PC-3 (cell line): ENCODE results near the gene SHROOM3. TPM values are rescaled to one million over a fixed set of nuclear protein-coding genes. Genes with fewer than 3 reads are reported as not detected.

Experiments
- ATAC-seq: fragments of 200-7000 bp; cut with Tn5 transposase; 2 replicates; pipeline ENCODE4 v1.9.1; 2020; ENCODE audit warnings: mild to moderate bottlenecking, moderate library complexity
- BruUV-seq: library from RNA; stranded (reverse); fragments of 400-500 nt; replicated peaks from 2 replicates; lab custom pipeline; 2021; lab: Mats Ljungman, UMichigan
- CTCF ChIA-PET: fragments of 300-600 bp; sonication (Branson Sonifier 250); formaldehyde crosslinking; loops from one replicate; lab custom pipeline; 2022; ENCODE audit warnings: antibody characterized with exemption; lab: Charles Lee
- POLR2A ChIA-PET: fragments of 300-600 bp; sonication (Branson Sonifier 250); formaldehyde crosslinking; loops from one replicate; lab custom pipeline; 2022; ENCODE audit warnings: antibody characterized with exemption; ENCODE audit not compliant: unreplicated experiment; lab: Charles Lee
- DNase-seq: peaks from one replicate; pipeline ENCODE4 v3.0.0-alpha.2; 2015
- H2AFZ ChIP-seq: fragments of 300-600 bp; sonication (generic); 2 replicates; pipeline ENCODE4 v1.6.0; 2016; ENCODE audit warnings: antibody characterized with exemption, low read length
- H3F3A ChIP-seq: fragments of 300-600 bp; sonication (generic); one replicate; pipeline ENCODE4 v1.6.0; 2017; ENCODE audit warnings: antibody characterized with exemption, low read length, control low read depth, mild to moderate bottlenecking; ENCODE audit not compliant: unreplicated experiment
- H3K27ac ChIP-seq: fragments of 300-600 bp; sonication (generic); 2 replicates; pipeline ENCODE4 v1.5.1; 2016; ENCODE audit warnings: mild to moderate bottlenecking, low read length
- H3K27me3 ChIP-seq: fragments of 300-600 bp; sonication (generic); 2 replicates; pipeline ENCODE4 v1.6.1; 2016; ENCODE audit warnings: low read length, mixed read lengths
- H3K36me3 ChIP-seq: fragments of 300-600 bp; sonication (generic); 2 replicates; pipeline ENCODE4 v1.6.1; 2016; ENCODE audit warnings: low read depth, mixed run types, low read length, mixed read lengths
- H3K4me1 ChIP-seq: fragments of 300-600 bp; sonication (generic); 2 replicates; pipeline ENCODE4 v1.5.1; 2016; ENCODE audit warnings: low read length; ENCODE audit not compliant: insufficient read depth
- H3K4me2 ChIP-seq: fragments of 300-600 bp; sonication (generic); 2 replicates; pipeline ENCODE4 v1.6.0; 2016; ENCODE audit warnings: low read length
- H3K4me3 ChIP-seq: fragments of 300-600 bp; sonication (generic); 2 replicates; pipeline ENCODE4 v1.5.1; 2016; ENCODE audit warnings: mild to moderate bottlenecking, low read length, mixed read lengths
- H3K79me2 ChIP-seq: fragments of 300-600 bp; sonication (generic); 2 replicates; pipeline ENCODE4 v1.6.1; 2017; ENCODE audit warnings: low read length, mixed read lengths
- H3K9ac ChIP-seq: fragments of 300-600 bp; sonication (generic); 2 replicates; pipeline ENCODE4 v1.6.0; 2016; ENCODE audit warnings: mild to moderate bottlenecking, low read length
- H3K9me2 ChIP-seq: fragments of 300-600 bp; sonication (generic); replicated peaks from 2 replicates; pipeline ENCODE4 v1.6.1; 2016; ENCODE audit warnings: mixed run types, low read length, mixed read lengths
- H3K9me3 ChIP-seq: fragments of 300-600 bp; sonication (generic); 2 replicates; pipeline ENCODE4 v1.6.1; 2016; ENCODE audit warnings: low read length, mixed read lengths
- H4K20me1 ChIP-seq: fragments of 300-600 bp; sonication (generic); 2 replicates; pipeline ENCODE4 v1.6.1; 2016; ENCODE audit warnings: low read length, mixed read lengths
- CTCF ChIP-seq: fragments of 300-600 bp; sonication (generic); conservative IDR thresholded peaks from 2 replicates; pipeline ENCODE4 v1.5.1; 2017; ENCODE audit warnings: antibody characterized with exemption, low read depth, mild to moderate bottlenecking, low read length
- EZH2 ChIP-seq: fragments of 300-600 bp; sonication (generic); IDR thresholded peaks from one replicate; pipeline ENCODE4 v1.6.1; 2017; ENCODE audit warnings: antibody characterized with exemption, mild to moderate bottlenecking, low read length; ENCODE audit not compliant: unreplicated experiment
- EZH2phosphoT487 ChIP-seq: fragments of 300-600 bp; sonication (generic); IDR thresholded peaks from 2 replicates; pipeline ENCODE4 v1.6.1; 2018; ENCODE audit warnings: mild to moderate bottlenecking, antibody characterized with exemption, low read length, borderline replicate concordance
- intact Hi-C: fragments of 100-400 bp; cut with micrococcal nuclease; formaldehyde crosslinking; loops from 2 replicates; pipeline ENCODE4 v1.9.0; 2023
- total RNA-seq: library from RNA; depleted of rRNA; stranded (reverse); fragments of >200 nt; gene quantifications from 2 replicates; pipeline ENCODE4 v1.2.3, GENCODE V29; 2014

Gene SHROOM3
- total RNA-seq, 1 experiment from 2014 or later: 27.8 TPM

- no peaks in the 10 kb centered on the region for H3K36me3 ChIP-seq
- no peak for DNase-seq
- H3K79me2 ChIP-seq: no peaks in the 10 kb centered on the region
- no peaks in the 10 kb centered on the region for H3K9me3 ChIP-seq
- H3K9ac ChIP-seq: no peak overlapping the region
- H3K27ac ChIP-seq: no peak overlapping the region
- no peaks in the 10 kb centered on the region for H3K27me3 ChIP-seq
- intact Hi-C loops: no loop called here
- no peaks in the 10 kb centered on the region for H3K9me2 ChIP-seq
- no peak overlapping the region for H3K4me2 ChIP-seq
- H2AFZ ChIP-seq: no peak overlapping the region
- H3K4me3 ChIP-seq: no peak overlapping the region
- POLR2A ChIA-PET: interaction anchor here (0.5 kb wide), 1 partner anchor 52 kb away, joined by 5 read pairs; no protein-coding TSS in a partner anchor
- TF ChIP-seq EZH2 (no peak), EZH2phosphoT487 (no peak), CTCF (no peak)
- no peak for ATAC-seq
- CTCF ChIA-PET: no interaction called here
- H4K20me1 ChIP-seq: no peaks in the 10 kb centered on the region
- peaks cover 6% of the 10 kb centered on the region; the same call in 1 of the 2 replicates for H3K4me1 ChIP-seq
- no TSS peak for BruUV-seq
- H3F3A ChIP-seq: no peaks in the 10 kb centered on the region
Measured at GRCh38 chr4:76737771-76738085, 302.7 kb downstream of the SHROOM3 start.

GRCh38 chr4:76738086-76738931 is 303.3 kb downstream of the SHROOM3 start:
- H3K4me1 ChIP-seq: peaks cover under 1% of the 10 kb centered on the region; the same call in 1 of the 2 replicates
- H2AFZ ChIP-seq: no peak overlapping the region
- no peaks in the 10 kb centered on the region for H4K20me1 ChIP-seq
- POLR2A ChIA-PET: interaction anchor here (0.5 to 0.6 kb wide), 2 partner anchors 52 to 166 kb away, joined by 3 to 5 read pairs; no protein-coding TSS in a partner anchor
- no peaks in the 10 kb centered on the region for H3K9me2 ChIP-seq
- no TSS peak for BruUV-seq
- no peaks in the 10 kb centered on the region for H3K79me2 ChIP-seq
- DNase-seq (no peak), ATAC-seq (no peak)
- H3F3A ChIP-seq: no peaks in the 10 kb centered on the region
- TF ChIP-seq CTCF: no peak
- no peak for TF ChIP-seq EZH2
- no peaks in the 10 kb centered on the region for H3K36me3 ChIP-seq
- no peak overlapping the region for H3K4me3 ChIP-seq
- CTCF ChIA-PET: no interaction called here
- H3K27ac ChIP-seq: no peak overlapping the region
- H3K9me3 ChIP-seq: no peaks in the 10 kb centered on the region
- no peaks in the 10 kb centered on the region for H3K27me3 ChIP-seq
- intact Hi-C loops: no loop called here
- no peak overlapping the region for H3K9ac ChIP-seq
- no peak overlapping the region for H3K4me2 ChIP-seq

- no peak overlapping the region for H3K4me3 ChIP-seq
- no peak overlapping the region for H2AFZ ChIP-seq
- H3K27me3 ChIP-seq: no peaks in the 10 kb centered on the region
- ChIA-PET CTCF (no interaction called here), POLR2A (no interaction called here)
- intact Hi-C loops: no loop called here
- H3K27ac ChIP-seq: no peak overlapping the region
- H3K9me3 ChIP-seq: no peaks in the 10 kb centered on the region
- no peaks in the 10 kb centered on the region for H3F3A ChIP-seq
- H3K79me2 ChIP-seq: 0 out of 2 replicates have a peak, but pooled peaks cover 4% of the 10 kb centered on the region
- BruUV-seq: no TSS peak
- H3K9me2 ChIP-seq: no peaks in the 10 kb centered on the region
- no peak overlapping the region for H3K4me2 ChIP-seq
- TF ChIP-seq EZH2: no peak
- no peak for TF ChIP-seq CTCF
- DNase-seq (no peak), ATAC-seq (no peak)
- H3K36me3 ChIP-seq: no peaks in the 10 kb centered on the region
- H4K20me1 ChIP-seq: no peaks in the 10 kb centered on the region
- H3K4me1 ChIP-seq: peaks cover 7% of the 10 kb centered on the region
- H3K9ac ChIP-seq: no peak overlapping the region
Measured at GRCh38 chr4:76740192-76740591, 305.2 kb downstream of the SHROOM3 start.
